ENCODE results near the gene MARCKS. TPM values are rescaled to one million over a fixed set of nuclear protein-coding genes. Genes with fewer than 3 reads are reported as not detected.

Gene MARCKS
- total RNA-seq, 4 donors from 2014 or later = 51.5 to 91.3 (median 56.8) TPM

- TF ChIP-seq CTCF (IDR thresholded peaks at IDR 0.05) = no peak
- TF ChIP-seq POLR2A (IDR thresholded peaks at IDR 0.05) = no peak
- WGBS, 2 donors = 3 to 27% methylated on average over 11 to 15 of the region's 90 CpGs
- DNase-seq = no peak
- intact Hi-C loops (cut with DNase I) = loop anchor here (10.0 kb wide), 1 partner anchor 225 kb away; no protein-coding TSS in a partner anchor
- Histone ChIP-seq H3K27ac (peak overlapping the region; percentile 94 to 97 (median 95)), H3K4me3 (peak overlapping the region; percentile 55 to 80 (median 64)), H3K36me3 (peaks cover 0 to 7% (median 0%) of the 10 kb centered on the region in 3 donors), H3K27me3 (peaks cover 0 to 4% (median 0%) of the 10 kb centered on the region in 4 donors), H3K4me1 (peaks cover 0 to 49% (median 5%) of the 10 kb centered on the region in 3 donors), H3K9me3 (no peaks in the 10 kb centered on the region)
Observed at GRCh38 chr6:113859349-113860180, 2.4 kb downstream of the MARCKS start.

GRCh38 chr6:113860181-113860955 lies 3.2 kb downstream of the MARCKS start:
- no peak for DNase-seq
- Histone ChIP-seq H3K4me1 (peaks cover 0 to 44% (median 5%) of the 10 kb centered on the region in 3 donors), H3K4me3 (peak overlapping the region; percentile 55 to 80 (median 64)), H3K27ac (peak overlapping the region; percentile 94 to 97 (median 95)), H3K9me3 (no peaks in the 10 kb centered on the region), H3K36me3 (peaks cover 0 to 7% (median 0%) of the 10 kb centered on the region in 3 donors), H3K27me3 (peaks cover 0 to 3% (median 0%) of the 10 kb centered on the region in 4 donors)
- intact Hi-C loops (cut with DNase I) = no loop called here
- 14 to 40% methylated on average over 7 to 20 of the region's 56 CpGs for WGBS, 2 donors
- TF ChIP-seq POLR2A (IDR thresholded peaks at IDR 0.05) = no peak
- TF ChIP-seq CTCF (IDR thresholded peaks at IDR 0.05) = no peak

- Histone ChIP-seq H3K9me3 (no peaks in the 10 kb centered on the region), H3K4me3 (peak overlapping the region in 2 of 4 donors; percentile 32 to 66), H3K4me1 (peaks cover 0 to 27% (median 5%) of the 10 kb centered on the region in 3 donors), H3K27me3 (peaks cover 0 to 3% (median 0%) of the 10 kb centered on the region in 4 donors), H3K27ac (peak overlapping the region in 2 of 4 donors; percentile 23 to 94), H3K36me3 (peaks cover 0 to 7% (median 0%) of the 10 kb centered on the region in 3 donors)
- TF ChIP-seq CTCF (IDR thresholded peaks at IDR 0.05) (no peak), POLR2A (IDR thresholded peaks at IDR 0.05) (no peak)
- intact Hi-C loops (cut with DNase I) = no loop called here
- DNase-seq = no peak
Observed at GRCh38 chr6:113862112-113862511, 5.0 kb downstream of the MARCKS start.

- WGBS, 2 donors = 72 to 89% methylated on average over 2 of the region's 2 CpGs
- intact Hi-C loops (cut with DNase I) = no loop called here
- Histone ChIP-seq H3K27ac (no peak overlapping the region), H3K4me1 (no peaks in the 10 kb centered on the region), H3K4me3 (no peak overlapping the region), H3K36me3 (no peaks in the 10 kb centered on the region), H3K9me3 (no peaks in the 10 kb centered on the region), H3K27me3 (no peaks in the 10 kb centered on the region)
- TF ChIP-seq CTCF (IDR thresholded peaks at IDR 0.05) = no peak
- no peak for TF ChIP-seq POLR2A (IDR thresholded peaks at IDR 0.05)
- DNase-seq = no peak
Observed at GRCh38 chr6:113870917-113871316, 13.8 kb downstream of the MARCKS start.

GRCh38 chr6:113871975-113872374 lies 14.8 kb downstream of the MARCKS start:
- Histone ChIP-seq H3K4me3 (no peak overlapping the region), H3K9me3 (no peaks in the 10 kb centered on the region), H3K36me3 (no peaks in the 10 kb centered on the region), H3K27me3 (no peaks in the 10 kb centered on the region), H3K27ac (no peak overlapping the region), H3K4me1 (no peaks in the 10 kb centered on the region)
- TF ChIP-seq POLR2A (IDR thresholded peaks at IDR 0.05) (no peak), CTCF (IDR thresholded peaks at IDR 0.05) (no peak)
- intact Hi-C loops (cut with DNase I) = no loop called here
- no peak for DNase-seq
- 66 to 74% methylated on average over 3 of the region's 3 CpGs for WGBS, 2 donors
